Inferior parietal cortex (tissue), 1 donor: ENCODE measurements around the gene ABHD4.
"Not testable (repeated sequence)": the region's sequence is repeated elsewhere in the genome, so short reads cannot be mapped to it uniquely, and the experiment has no call there.

Experiments used
- DNase-seq: peaks from one replicate; pipeline ENCODE4 v3.0.0-alpha.2; 2016; ENCODE audit errors: extremely low spot score

The ABHD4 gene

GRCh38 chr14:22561661-22562579 lies 36.2 kb upstream of the ABHD4 start:
- DNase-seq, result no peak

- DNase-seq, result no peak
These were observed 34.1 kb upstream of the ABHD4 start for GRCh38 chr14:22563987-22564386.

DNA sequence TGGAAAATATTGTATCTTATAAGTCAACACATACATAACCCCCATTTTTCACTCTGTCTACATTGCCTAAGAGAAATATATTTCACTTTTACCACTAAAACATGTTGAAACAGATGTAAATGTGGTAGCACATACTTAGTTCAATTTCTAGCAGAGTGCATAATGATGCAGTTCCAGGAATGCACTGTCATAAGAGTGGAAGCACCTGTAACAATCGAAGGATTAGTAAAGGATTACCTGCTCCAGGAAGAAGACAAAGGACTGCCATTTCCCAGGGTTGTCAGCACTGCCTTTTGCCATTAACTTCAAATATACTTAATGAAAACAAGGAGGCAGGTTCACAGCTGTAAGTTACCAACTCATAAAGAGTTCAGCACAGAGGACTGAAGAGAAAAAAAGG lies 33.6 kb upstream of the ABHD4 start:
- DNase-seq, result no peak

GRCh38 chr14:22565391-22565945 lies 32.6 kb upstream of the ABHD4 start:
- DNase-seq, result no peak

GRCh38 chr14:22566266-22566665 lies 31.8 kb upstream of the ABHD4 start:
- not testable (repeated sequence) for DNase-seq

GRCh38 chr14:22566845-22567244 lies 31.3 kb upstream of the ABHD4 start:
- no peak for DNase-seq

DNA sequence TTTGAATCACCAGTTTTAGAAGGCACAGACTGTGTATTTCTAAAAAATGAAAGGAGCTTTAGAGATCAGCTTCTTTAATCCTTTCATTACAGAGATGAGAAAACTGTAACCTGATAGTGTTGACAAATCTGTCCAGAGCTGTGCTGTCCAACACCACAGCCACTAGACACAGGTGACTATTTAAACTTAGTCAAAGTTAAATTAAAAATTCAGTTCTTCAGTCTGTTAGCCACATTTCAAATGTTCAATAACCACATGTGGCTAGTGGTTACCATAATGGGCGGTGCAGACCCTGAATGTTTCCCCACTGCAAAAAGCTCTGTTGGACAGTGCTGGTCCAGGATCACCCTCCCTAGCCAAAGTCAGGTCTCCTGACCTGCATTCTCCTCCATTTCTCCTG lies 30.7 kb upstream of the ABHD4 start:
- no peak for DNase-seq

DNA sequence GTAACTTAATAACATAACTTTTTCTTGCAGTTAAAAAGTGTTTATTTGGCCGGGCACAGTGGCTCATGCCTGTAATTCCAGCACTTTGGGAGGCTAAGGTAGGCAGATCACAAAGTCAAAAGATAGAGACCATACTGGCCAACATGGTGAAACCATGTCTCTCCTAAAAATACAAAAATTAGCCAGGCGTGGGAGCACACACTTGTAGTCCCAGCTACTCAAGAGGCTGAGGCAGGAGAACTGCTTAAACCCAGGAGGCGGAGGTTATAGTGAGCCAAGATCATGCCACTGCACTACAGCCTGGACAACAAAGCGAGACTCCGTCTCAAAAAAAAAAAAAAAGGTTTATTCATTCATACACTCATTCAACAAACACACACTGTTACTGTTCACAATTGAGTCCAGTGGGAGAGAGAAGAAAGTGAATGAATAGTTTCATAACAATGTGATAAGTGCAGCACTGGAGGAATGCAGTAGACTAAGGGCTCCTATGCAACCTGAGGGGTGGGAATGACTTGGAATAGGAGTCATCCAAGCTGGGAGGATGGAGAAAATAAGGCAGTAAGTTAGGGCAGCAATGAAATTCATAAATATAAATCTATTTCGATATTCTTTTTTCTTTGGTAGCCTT lies 28.9 kb upstream of the ABHD4 start:
- no peak for DNase-seq

GRCh38 chr14:22569737-22570131 lies 28.4 kb upstream of the ABHD4 start:
- DNase-seq, result no peak

DNA sequence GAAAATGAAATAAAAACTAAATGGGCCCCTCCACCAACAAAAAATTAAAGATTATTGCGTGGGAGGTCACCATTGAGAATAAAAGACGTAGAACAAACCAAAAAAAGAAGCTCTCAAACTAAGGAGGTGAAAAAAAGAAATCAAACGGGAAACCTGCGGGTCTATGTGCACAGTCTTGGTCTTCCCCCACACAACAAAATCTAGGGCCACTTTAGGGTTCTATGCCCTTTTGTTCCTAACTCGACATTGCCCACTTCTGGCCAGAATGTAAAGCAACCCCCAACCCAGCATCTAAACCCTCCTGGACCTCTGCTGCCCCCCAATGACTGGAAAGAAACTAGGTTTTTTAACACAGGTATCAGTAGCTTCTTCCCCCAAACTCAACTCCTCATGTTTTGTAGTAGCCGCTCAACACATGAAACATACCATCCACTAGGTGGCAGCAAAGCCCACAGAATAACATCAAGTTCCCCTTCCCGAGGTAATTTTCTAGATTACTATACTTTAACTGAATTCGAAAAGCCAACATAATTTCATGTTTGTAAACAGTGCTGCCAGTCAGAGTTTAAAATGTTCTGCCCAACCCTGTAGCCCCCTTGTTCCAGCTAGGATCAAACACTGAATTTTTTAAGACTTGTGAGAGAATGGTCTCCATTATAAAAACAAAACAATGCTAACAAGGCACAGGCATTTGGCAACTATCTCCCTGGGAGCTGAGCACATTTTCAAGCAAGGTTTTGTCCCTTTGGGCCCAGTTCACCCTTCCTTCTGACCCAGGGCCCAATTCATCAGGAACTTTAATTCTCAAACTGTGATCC lies 27.8 kb upstream of the ABHD4 start:
- DNase-seq, result peak; percentile 94

- no peak for DNase-seq
These were observed 25.5 kb upstream of the ABHD4 start for GRCh38 chr14:22572562-22573058.

DNA sequence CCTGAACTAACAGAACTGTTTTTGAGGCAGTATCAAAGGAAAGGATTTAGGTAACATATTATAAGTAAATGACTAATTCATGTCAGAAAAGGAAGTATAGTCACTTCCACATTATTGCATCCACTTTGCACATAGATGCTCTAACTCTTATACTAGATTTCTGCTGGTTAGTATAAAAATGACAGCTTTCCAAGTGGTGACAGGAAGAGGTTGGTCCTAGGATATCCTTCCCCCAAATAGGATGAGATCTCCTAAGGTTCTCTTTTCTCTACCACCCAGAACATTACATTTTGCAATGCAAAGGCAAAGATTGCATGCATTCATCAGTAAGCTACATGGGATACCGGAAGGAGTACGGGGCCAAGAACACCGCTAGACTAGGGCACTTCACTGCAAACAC lies 24.3 kb upstream of the ABHD4 start:
- DNase-seq, result no peak

GRCh38 chr14:22577334-22577908 lies 20.7 kb upstream of the ABHD4 start:
- no peak for DNase-seq

DNA sequence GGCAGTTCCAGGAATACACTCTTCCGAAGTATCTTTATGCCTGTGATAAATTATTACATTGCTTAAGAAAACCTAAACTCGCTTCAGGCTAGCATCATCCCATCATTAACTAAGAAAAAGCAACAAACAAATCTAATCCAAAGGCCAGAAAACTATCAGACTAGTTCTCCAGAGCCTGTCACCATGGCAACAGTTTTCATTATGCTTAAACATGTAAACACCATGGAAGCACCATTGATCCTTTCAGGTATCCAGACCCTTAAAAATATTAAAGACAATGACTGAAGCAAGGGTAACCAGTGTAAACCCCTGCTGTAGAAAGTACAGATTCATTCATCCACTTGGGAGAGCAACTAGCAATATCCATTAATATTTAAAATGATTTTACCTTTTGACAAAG lies 18.9 kb upstream of the ABHD4 start:
- no peak for DNase-seq

DNA sequence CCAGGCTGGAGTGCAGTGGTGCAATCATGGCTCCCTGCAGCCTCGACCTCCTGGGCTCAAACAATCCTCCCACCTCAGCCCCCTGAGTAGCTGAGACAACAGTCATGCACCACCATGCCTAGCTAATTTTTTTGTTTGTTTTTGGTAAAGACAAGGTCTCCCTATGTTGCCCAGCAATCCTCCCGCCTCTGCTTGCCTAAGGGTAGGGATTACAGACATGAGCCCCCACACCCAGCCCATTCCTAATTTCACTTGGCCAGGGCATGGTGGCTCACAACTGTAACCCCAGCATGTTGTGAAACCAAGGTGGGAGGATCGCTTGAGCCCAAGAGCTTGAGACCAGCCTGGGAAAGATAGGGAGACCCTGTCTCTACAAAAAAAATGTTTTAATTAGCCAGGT lies 18.2 kb upstream of the ABHD4 start:
- no peak for DNase-seq

DNA sequence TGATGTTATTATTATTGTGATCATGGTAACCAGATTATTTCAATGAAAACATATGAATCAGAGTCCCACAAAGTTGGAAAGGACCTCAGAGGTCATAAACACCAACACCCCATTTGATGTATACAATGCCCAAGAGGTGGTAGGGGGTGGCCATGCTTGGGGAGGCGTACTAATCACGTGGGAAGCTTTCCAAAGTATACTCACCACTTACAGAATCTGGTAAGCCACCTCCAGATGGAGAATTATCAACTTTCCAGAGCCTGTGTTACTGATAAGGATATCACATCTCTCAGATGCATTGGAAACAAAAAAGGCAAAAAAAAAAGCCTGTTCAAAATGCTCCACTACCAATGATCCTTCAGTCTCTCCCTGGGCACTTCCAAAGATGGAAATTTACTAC lies 17.5 kb upstream of the ABHD4 start:
- DNase-seq, result no peak

DNA sequence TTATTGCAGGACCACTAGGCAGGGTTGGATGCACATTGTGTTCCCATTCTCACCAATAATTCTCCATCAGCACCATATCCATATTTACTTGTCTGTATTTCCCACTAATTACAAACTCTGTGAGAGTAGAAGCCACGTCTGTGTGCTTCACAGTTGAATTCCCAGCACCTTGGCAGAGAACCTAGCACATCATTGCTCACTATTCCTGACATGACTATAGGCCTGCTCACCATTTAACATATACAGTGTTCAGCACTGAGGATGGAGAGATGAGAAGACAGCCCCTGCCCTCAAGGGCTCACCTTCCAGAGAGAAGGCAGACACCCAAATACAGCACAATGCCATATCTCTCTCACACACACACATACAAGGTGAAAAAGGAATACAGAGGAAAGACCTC lies 14.1 kb upstream of the ABHD4 start:
- DNase-seq, result no peak

GRCh38 chr14:22587247-22587646 lies 10.9 kb upstream of the ABHD4 start:
- DNase-seq, result no peak

DNA sequence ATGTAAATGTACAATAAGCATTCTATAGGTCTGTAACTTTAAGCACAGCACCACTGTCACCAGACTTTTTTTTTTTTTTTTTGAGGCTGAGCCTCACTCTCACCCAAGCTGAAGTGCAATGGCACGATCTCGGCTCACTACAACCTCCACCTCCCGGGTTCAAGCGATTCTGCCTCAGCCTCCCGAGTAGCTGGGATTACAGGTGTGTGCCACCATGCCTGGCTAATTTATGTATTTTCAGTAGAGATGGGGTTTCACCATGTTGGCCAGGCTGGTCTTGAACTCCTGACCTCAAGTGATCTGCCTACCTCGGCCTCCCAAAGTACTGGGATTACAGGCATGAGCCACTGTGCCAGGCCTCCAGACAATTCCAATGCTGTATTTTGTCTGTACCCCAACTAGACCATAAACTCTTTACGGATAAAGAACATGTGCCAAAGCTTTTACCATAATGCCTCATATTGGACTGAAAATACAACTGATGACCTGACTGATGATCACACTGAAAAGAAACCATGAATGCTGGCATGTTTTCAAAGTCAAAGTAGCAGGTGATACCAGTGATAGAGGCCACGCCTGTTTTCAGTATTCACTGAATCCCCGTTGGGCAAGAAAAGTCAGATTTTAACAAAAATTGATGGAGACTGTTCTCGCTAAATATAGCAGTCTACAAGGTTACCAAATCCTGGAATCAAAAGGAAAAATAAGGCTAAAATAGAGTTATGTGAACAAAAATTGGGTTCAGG lies 10.2 kb upstream of the ABHD4 start:
- DNase-seq, result not testable (repeated sequence)

GRCh38 chr14:22588526-22589095 lies 9.5 kb upstream of the ABHD4 start:
- DNase-seq, result no peak
